Measurements from ENCODE around the gene PPT2. TPM values are rescaled to one million over a fixed set of nuclear protein-coding genes. Genes with fewer than 3 reads are reported as not detected.
A peak's percentile ranks its signal among the peaks of the same experiment; 100 is the strongest.
"Not testable (repeated sequence)": the region's sequence is repeated elsewhere in the genome, so short reads cannot be mapped to it uniquely, and the experiment has no call there.

PPT2 gene
- total RNA-seq, 4 donors from 2014 or later, result 36.6 to 220 (median 56.9) TPM

GRCh38 chr6:32190054-32190851 is 36.3 kb downstream of the PPT2 start, which contains the start of gene PBX2:
Gene PBX2, minus strand, starts transcription at chr6:32190202. Its CDS starts 287 bp downstream, at chr6:32189915.
- WGBS, 2 donors, result 1 to 5% methylated on average over 17 to 22 of the region's 23 CpGs
- TF ChIP-seq, protein P1, sequence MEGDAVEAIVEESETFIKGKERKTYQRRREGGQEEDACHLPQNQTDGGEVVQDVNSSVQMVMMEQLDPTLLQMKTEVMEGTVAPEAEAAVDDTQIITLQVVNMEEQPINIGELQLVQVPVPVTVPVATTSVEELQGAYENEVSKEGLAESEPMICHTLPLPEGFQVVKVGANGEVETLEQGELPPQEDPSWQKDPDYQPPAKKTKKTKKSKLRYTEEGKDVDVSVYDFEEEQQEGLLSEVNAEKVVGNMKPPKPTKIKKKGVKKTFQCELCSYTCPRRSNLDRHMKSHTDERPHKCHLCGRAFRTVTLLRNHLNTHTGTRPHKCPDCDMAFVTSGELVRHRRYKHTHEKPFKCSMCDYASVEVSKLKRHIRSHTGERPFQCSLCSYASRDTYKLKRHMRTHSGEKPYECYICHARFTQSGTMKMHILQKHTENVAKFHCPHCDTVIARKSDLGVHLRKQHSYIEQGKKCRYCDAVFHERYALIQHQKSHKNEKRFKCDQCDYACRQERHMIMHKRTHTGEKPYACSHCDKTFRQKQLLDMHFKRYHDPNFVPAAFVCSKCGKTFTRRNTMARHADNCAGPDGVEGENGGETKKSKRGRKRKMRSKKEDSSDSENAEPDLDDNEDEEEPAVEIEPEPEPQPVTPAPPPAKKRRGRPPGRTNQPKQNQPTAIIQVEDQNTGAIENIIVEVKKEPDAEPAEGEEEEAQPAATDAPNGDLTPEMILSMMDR (IDR thresholded peaks at IDR 0.05), result no peak
- peak in 1 of 2 donors; percentile 69 for TF ChIP-seq POLR2A (IDR thresholded peaks at IDR 0.05)
- peak within 1 kb of the TSS; percentile 53 for H3K4me3 ChIP-seq (ENCODE audit: low read depth, poor library complexity, severe bottlenecking)
- peak; percentile 94 to 98 for DNase-seq (ENCODE audit: low spot score in 2 of 2)
- intact Hi-C loops (cut with DNase I; ENCODE audit: low total_unique reads), result loop anchor here (10.0 kb wide), 1 partner anchor 65 kb away; the partner anchor contains the start of gene ATF6B

GRCh38 chr6:32190911-32191677 is 37.2 kb downstream of the PPT2 start:
- no peak for TF ChIP-seq POLR2A (IDR thresholded peaks at IDR 0.05)
- TF ChIP-seq, protein P1 (IDR thresholded peaks at IDR 0.05), result no peak
- intact Hi-C loops (cut with DNase I; ENCODE audit: low total_unique reads), result loop anchor here (10.0 kb wide), 1 partner anchor 66 kb away; the partner anchor contains the start of gene ATF6B
- DNase-seq (ENCODE audit: low spot score in 2 of 2), result no peak
- WGBS, 2 donors, result 70 to 81% methylated on average over 8 of the region's 8 CpGs
- no peak overlapping the region for H3K4me3 ChIP-seq (ENCODE audit: low read depth, poor library complexity, severe bottlenecking)

GRCh38 chr6:32191696-32192607 is 38.0 kb downstream of the PPT2 start:
- 68 to 71% methylated on average over 15 of the region's 15 CpGs for WGBS, 2 donors
- intact Hi-C loops (cut with DNase I; ENCODE audit: low total_unique reads), result loop anchor here (10.0 kb wide), 1 partner anchor 67 kb away; the partner anchor contains the start of gene ATF6B
- no peak for TF ChIP-seq POLR2A (IDR thresholded peaks at IDR 0.05)
- TF ChIP-seq, protein P1 (IDR thresholded peaks at IDR 0.05), result no peak
- H3K4me3 ChIP-seq (ENCODE audit: low read depth, poor library complexity, severe bottlenecking), result no peak overlapping the region
- DNase-seq (ENCODE audit: low spot score in 2 of 2), result no peak

GRCh38 chr6:32192608-32193039 is 38.7 kb downstream of the PPT2 start, which contains the start of gene GPSM3:
Gene GPSM3, minus strand, starts transcription at chr6:32192643. Its CDS starts 130 bp downstream, at chr6:32192513.
- TF ChIP-seq POLR2A (IDR thresholded peaks at IDR 0.05), result no peak
- TF ChIP-seq, protein P1 (IDR thresholded peaks at IDR 0.05), result no peak
- 20 to 32% methylated on average over 5 of the region's 5 CpGs for WGBS, 2 donors
- DNase-seq (ENCODE audit: low spot score in 2 of 2), result peak in 1 of 2 donors; percentile 94
- no peak within 1 kb of the TSS for H3K4me3 ChIP-seq (ENCODE audit: low read depth, poor library complexity, severe bottlenecking)
- intact Hi-C loops (cut with DNase I; ENCODE audit: low total_unique reads), result loop anchor here (10.0 kb wide), 1 partner anchor 68 kb away; the partner anchor contains the start of gene ATF6B

GRCh38 chr6:32193096-32193495 is 39.2 kb downstream of the PPT2 start:
- 75 to 76% methylated on average over 13 of the region's 13 CpGs for WGBS, 2 donors
- intact Hi-C loops (cut with DNase I; ENCODE audit: low total_unique reads), result loop anchor here (10.0 kb wide), 1 partner anchor 68 kb away; the partner anchor contains the start of gene ATF6B
- H3K4me3 ChIP-seq (ENCODE audit: low read depth, poor library complexity, severe bottlenecking); DNase-seq (ENCODE audit: low spot score in 2 of 2): not testable (repeated sequence)
